Measurements from ENCODE around the gene ASTN1.

The ASTN1 gene

DNA sequence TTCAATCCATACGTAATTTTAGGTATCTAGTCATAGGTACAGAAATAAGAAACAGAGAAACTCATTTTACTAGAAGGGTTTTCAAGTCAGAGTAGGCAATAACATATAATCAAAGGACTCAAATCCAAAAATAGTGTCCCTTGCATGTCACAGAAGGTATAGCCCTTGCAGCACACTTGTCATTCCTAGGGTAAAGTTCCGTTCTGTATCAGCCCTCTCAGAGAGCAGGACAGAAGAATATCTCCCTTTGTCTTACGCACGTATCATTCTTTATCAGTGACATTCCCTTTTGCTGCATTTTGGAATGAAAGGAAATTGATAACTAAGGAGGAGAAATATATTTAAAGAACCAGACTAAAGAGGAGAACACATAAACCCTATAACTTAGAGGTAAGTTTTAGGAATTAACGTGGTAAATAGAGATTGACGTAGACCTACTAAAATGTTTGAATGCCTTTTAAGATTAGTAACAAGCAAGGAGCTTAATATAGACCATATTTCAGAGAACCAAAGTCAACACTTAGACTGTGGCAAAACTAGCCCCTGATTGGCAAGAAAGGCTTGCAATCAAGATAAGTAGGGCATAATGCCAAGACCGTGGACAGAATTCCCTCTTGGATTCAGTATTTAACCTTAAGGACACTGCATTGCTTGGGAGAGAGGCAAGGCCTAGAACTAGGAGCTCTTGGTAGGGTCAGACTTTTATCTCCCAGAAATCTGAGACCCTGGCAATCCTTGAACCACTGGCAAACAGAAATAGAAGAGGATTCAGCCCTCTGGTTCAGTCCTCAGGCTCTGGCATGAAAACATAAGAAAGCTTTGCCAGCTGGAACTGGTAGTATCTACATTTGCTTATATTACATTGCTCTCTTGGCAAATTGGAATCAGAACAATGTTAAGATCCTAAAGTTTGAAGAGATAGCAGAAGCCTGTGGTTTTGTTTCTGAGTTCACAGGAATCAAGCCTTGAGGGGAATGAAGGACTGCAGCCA lies 232.1 kb downstream of the ASTN1 start:
- CTCF ChIA-PET = no interaction called here
- TF ChIP-seq, protein P1, sequence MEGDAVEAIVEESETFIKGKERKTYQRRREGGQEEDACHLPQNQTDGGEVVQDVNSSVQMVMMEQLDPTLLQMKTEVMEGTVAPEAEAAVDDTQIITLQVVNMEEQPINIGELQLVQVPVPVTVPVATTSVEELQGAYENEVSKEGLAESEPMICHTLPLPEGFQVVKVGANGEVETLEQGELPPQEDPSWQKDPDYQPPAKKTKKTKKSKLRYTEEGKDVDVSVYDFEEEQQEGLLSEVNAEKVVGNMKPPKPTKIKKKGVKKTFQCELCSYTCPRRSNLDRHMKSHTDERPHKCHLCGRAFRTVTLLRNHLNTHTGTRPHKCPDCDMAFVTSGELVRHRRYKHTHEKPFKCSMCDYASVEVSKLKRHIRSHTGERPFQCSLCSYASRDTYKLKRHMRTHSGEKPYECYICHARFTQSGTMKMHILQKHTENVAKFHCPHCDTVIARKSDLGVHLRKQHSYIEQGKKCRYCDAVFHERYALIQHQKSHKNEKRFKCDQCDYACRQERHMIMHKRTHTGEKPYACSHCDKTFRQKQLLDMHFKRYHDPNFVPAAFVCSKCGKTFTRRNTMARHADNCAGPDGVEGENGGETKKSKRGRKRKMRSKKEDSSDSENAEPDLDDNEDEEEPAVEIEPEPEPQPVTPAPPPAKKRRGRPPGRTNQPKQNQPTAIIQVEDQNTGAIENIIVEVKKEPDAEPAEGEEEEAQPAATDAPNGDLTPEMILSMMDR (IDR thresholded peaks at IDR 0.05; ENCODE audit: insufficient read depth, low read length, missing control alignments) = no peak
- DNase-seq (ENCODE audit: low read depth, low spot score) = no peak
- H3K4me3 ChIP-seq (ENCODE audit: low read depth, low read length) = no peak overlapping the region
- POLR2A ChIA-PET = no interaction called here

DNA sequence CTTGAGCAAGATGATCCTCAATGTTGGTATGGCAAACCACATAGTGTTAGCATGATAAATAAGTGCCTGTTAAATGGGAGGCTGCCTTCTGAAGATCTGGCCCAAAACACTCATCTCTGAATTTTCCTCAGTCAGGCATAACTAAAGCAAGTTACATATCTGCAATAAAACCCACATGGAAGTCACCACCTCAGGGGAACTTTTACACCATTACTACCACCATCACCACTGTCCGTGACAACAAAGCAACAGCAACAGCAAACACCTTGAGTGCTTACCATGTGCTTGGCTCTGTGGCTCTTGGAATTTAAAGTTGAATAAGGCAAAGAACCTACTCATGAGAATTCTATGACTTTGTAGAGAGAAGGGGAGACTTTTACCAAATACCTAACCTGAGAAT lies 233.0 kb downstream of the ASTN1 start:
- H3K4me3 ChIP-seq (ENCODE audit: low read depth, low read length) = no peak overlapping the region
- no peak for DNase-seq (ENCODE audit: low read depth, low spot score)
- CTCF ChIA-PET = no interaction called here
- POLR2A ChIA-PET = no interaction called here
- TF ChIP-seq, protein P1 (IDR thresholded peaks at IDR 0.05; ENCODE audit: insufficient read depth, low read length, missing control alignments) = no peak

DNA sequence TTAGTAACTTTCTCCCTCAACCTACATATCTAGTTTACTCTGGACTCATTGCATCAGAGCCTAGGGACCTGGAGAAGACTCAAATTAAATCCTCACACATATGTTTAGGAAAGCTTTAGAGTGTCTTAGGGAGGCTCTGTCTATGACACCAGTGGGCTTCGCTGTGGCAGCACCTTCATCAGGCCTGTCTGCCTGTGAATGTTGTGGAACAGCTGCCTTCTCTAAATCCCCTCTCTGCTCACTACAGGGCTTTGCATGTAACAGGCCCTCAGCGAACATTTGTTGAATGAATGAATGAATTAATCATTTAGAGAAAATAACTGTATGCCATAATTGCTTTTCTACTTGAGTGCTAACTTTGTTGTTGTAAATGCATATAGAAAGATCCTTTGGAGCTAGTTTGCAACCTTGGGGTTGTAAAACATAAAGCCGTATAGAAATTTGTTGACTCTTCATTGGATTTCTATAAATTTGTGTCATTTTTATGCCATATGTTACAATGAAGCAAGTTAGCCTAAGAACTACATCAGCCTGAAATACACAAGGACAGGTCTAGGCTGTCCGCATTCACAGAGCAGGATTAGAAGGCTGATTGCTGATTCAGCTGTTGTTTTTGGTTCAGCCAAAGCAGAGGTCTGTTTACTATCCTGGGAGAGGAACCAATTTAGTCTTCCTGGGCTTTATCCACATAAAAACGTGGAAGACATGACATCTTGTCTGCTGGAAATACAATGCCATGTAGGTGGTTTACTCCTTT lies 238.0 kb downstream of the ASTN1 start:
- ChIA-PET POLR2A (no interaction called here), CTCF (no interaction called here)
- no peak overlapping the region for H3K4me3 ChIP-seq (ENCODE audit: low read depth, low read length)
- no peak for DNase-seq (ENCODE audit: low read depth, low spot score)
- TF ChIP-seq, protein P1 (IDR thresholded peaks at IDR 0.05; ENCODE audit: insufficient read depth, low read length, missing control alignments) = no peak

DNA sequence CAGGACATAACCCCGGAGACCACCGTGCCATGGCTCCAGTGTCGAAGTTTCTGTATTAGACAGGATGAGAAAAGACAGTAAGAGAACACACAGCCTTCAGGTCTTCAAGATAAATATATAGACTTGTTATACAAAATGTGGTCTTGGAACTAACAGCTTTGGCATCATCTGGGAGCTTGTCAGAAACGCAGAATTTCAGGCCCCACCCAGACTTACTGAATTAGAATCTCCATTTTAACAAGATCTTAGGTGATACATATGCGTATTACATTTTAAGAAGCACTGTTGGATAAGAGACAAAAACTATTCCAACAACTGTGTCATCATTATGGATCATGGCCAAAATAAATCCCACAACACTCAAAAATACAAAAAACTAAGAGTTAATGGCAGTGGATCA lies 239.3 kb downstream of the ASTN1 start:
- H3K4me3 ChIP-seq (ENCODE audit: low read depth, low read length) = no peak overlapping the region
- POLR2A ChIA-PET = no interaction called here
- no peak for DNase-seq (ENCODE audit: low read depth, low spot score)
- CTCF ChIA-PET = interaction anchor here (1.6 kb wide), 1 partner anchor 27 kb away, joined by 7 read pairs; no protein-coding TSS in a partner anchor
- TF ChIP-seq, protein P1 (IDR thresholded peaks at IDR 0.05; ENCODE audit: insufficient read depth, low read length, missing control alignments) = no peak

DNA sequence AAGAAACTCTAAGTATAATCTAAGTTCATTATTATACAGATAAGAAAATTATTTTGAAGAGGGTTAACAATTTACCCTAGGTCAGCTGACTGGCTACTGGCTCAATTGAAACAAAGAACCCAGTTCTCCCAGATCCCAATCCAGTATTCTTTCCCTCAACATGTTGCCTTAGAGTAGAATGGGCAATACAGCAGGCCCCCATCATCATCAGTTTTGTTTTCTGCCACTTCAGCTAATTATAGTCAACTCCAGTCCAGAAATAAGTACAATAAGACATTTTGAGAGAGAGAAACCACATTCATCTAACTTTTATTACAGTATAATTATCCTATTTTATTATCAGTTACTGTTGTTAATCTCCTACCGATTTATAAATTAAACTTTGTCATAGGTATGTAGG lies 241.2 kb downstream of the ASTN1 start:
- H3K4me3 ChIP-seq (ENCODE audit: low read depth, low read length) = no peak overlapping the region
- ChIA-PET POLR2A (no interaction called here), CTCF (no interaction called here)
- TF ChIP-seq, protein P1 (IDR thresholded peaks at IDR 0.05; ENCODE audit: insufficient read depth, low read length, missing control alignments) = no peak
- no peak for DNase-seq (ENCODE audit: low read depth, low spot score)
